ENCODE measurements around the gene NUDT5. TPM values are rescaled to one million over a fixed set of nuclear protein-coding genes. Genes with fewer than 3 reads are reported as not detected.

The NUDT5 gene
- total and polyA plus RNA-seq, 2 of the 8 experiments (the other 6 are each of a cell fraction or from before 2014, with no cell fraction given) = 130 to 134 TPM

MicroRNA genes within 50 kb of the gene (microRNA counts, 767-probe panel; counts per million panel counts)
- microRNA hsa-miR-548ak = 879 counts per million, percentile 95 among the panel's probes with 10 or more counts

Small RNA genes within 50 kb of the gene (microRNA-seq; reads per million reads assigned to microRNA genes)
- gene MIR548AK (ENCODE audit: borderline microRNAs expressed in 2 of 2, borderline number of aligned reads in 2 of 2, borderline replicate concordance in 1 of 2) = 0 reads per million in 2 experiments

Small RNA genes within 50 kb of the gene (small RNA-seq; reads per million reads assigned to genes)
- gene MIR548AK (ENCODE audit: insufficient read depth) = not detected
- gene RNU6-88P (ENCODE audit: insufficient read depth) = not detected

Other genes starting within 250 kb of the NUDT5 start
- 32.8 and 33.6 TPM in 2 replicates for gene UPF2, start 153.1 kb downstream of the NUDT5 start, total RNA-seq (2021; fragmentation: NEBNext Ultra II Directional; extraction: Animal tissue kit (Norgen Biotek cat#: 25700))
- gene UPF2, start 153.1 kb downstream of the NUDT5 start, polyA plus RNA-seq (2011; rRNA removed) = 4.1 and 6.2 TPM in 2 replicates
- 49.8 and 50.7 TPM in 2 replicates for gene DHTKD1, start 126.9 kb downstream of the NUDT5 start, total RNA-seq (2021; fragmentation: NEBNext Ultra II Directional; extraction: Animal tissue kit (Norgen Biotek cat#: 25700))
- 74.6 and 74.9 TPM in 2 replicates for gene DHTKD1, start 126.9 kb downstream of the NUDT5 start, polyA plus RNA-seq (2011; rRNA removed)
- gene SEC61A2, start 66.2 kb downstream of the NUDT5 start, total RNA-seq (2021; fragmentation: NEBNext Ultra II Directional; extraction: Animal tissue kit (Norgen Biotek cat#: 25700)) = 14.5 and 18.2 TPM in 2 replicates
- 13.7 and 19.2 TPM in 2 replicates for gene SEC61A2, start 66.2 kb downstream of the NUDT5 start, polyA plus RNA-seq (2011; rRNA removed)
- 185 and 202 TPM in 2 replicates for gene CDC123, start 297 bp upstream of the NUDT5 start, total RNA-seq (2021; fragmentation: NEBNext Ultra II Directional; extraction: Animal tissue kit (Norgen Biotek cat#: 25700))
- 68.3 and 115 TPM in 2 replicates for gene CDC123, start 297 bp upstream of the NUDT5 start, polyA plus RNA-seq (2011; rRNA removed)
- 8.9 and 10.6 TPM in 2 replicates for gene CAMK1D, start 153.7 kb upstream of the NUDT5 start, total RNA-seq (2021; fragmentation: NEBNext Ultra II Directional; extraction: Animal tissue kit (Norgen Biotek cat#: 25700))
- gene CAMK1D, start 153.7 kb upstream of the NUDT5 start, polyA plus RNA-seq (2011; rRNA removed) = 3.5 and 3.6 TPM in 2 replicates

Measured in H1 (cell line).